Trophoblast cell (in vitro differentiated cells and primary cell): Measurements from ENCODE around the gene VSIG10L2. TPM values are rescaled to one million over a fixed set of nuclear protein-coding genes. Genes with fewer than 3 reads are reported as not detected.

Experiments used
- DNase-seq, 2 donors: peaks; one replicate each; pipeline ENCODE4 v3.0.0-alpha.2; 2016
- H2AFZ ChIP-seq: 2 replicates; pipeline ENCODE4 v1.6.1; 2013; ENCODE audit warnings: low read length, moderate library complexity, mild to moderate bottlenecking; ENCODE audit not compliant: insufficient read depth, poor library complexity
- H2AK5ac ChIP-seq: 2 replicates; pipeline ENCODE4 v1.6.1; 2013; ENCODE audit warnings: mild to moderate bottlenecking, low read length
- H2BK120ac ChIP-seq: 2 replicates; pipeline ENCODE4 v1.6.1; 2013; ENCODE audit warnings: low read length, mild to moderate bottlenecking, moderate library complexity; ENCODE audit not compliant: insufficient read depth, poor library complexity
- H2BK12ac ChIP-seq: 2 replicates; pipeline ENCODE4 v1.6.1; 2013; ENCODE audit warnings: mild to moderate bottlenecking, low read length, moderate library complexity
- H2BK5ac ChIP-seq: 2 replicates; pipeline ENCODE4 v1.6.1; 2013; ENCODE audit warnings: low read length, low read depth, moderate library complexity, mild to moderate bottlenecking; ENCODE audit not compliant: poor library complexity
- H3K14ac ChIP-seq: 2 replicates; pipeline ENCODE4 v1.6.1; 2013; ENCODE audit warnings: mild to moderate bottlenecking, low read length
- H3K18ac ChIP-seq: 2 replicates; pipeline ENCODE4 v1.6.1; 2013; ENCODE audit warnings: mild to moderate bottlenecking, low read length
- H3K23ac ChIP-seq: 2 replicates; pipeline ENCODE4 v1.6.1; 2013; ENCODE audit warnings: low read length
- H3K27ac ChIP-seq: 2 replicates; pipeline ENCODE4 v1.5.1; 2013; ENCODE audit warnings: low read depth, mild to moderate bottlenecking, inconsistent platforms, low read length, moderate library complexity
- H3K27me3 ChIP-seq: 2 replicates; pipeline ENCODE4 v1.6.1; 2013; ENCODE audit warnings: inconsistent platforms, mild to moderate bottlenecking, low read length, moderate library complexity; ENCODE audit not compliant: insufficient read depth
- H3K36me3 ChIP-seq, 2 experiments: 1 replicate in 1 of 2; 2 replicates in 1 of 2; pipeline ENCODE4 v1.6.1; 2013; ENCODE audit warnings: low read length in 2 of 2, mild to moderate bottlenecking in 2 of 2, moderate library complexity in 1 of 2; ENCODE audit not compliant: insufficient read depth in 2 of 2, control insufficient read depth in 1 of 2
- H3K4ac ChIP-seq: 2 replicates; pipeline ENCODE4 v1.6.1; 2013; ENCODE audit warnings: low read depth, mild to moderate bottlenecking, low read length, moderate library complexity
- H3K4me1 ChIP-seq, 2 experiments: 1 replicate in 1 of 2; 2 replicates in 1 of 2; pipeline ENCODE4 v1.6.1; 2013; ENCODE audit warnings: low read length in 2 of 2, mild to moderate bottlenecking in 2 of 2, moderate library complexity in 1 of 2; ENCODE audit not compliant: insufficient read depth in 2 of 2, control insufficient read depth in 1 of 2
- H3K4me2 ChIP-seq: 2 replicates; pipeline ENCODE4 v1.6.1; 2013; ENCODE audit warnings: inconsistent platforms, mild to moderate bottlenecking, low read length, moderate library complexity
- H3K4me3 ChIP-seq: 2 replicates; pipeline ENCODE4 v1.5.1; 2013; ENCODE audit warnings: mild to moderate bottlenecking, low read depth, low read length, inconsistent platforms
- H3K79me1 ChIP-seq: one replicate; pipeline ENCODE4 v1.6.1; 2013; ENCODE audit warnings: low read length
- H3K79me2 ChIP-seq: 2 replicates; pipeline ENCODE4 v1.6.1; 2013; ENCODE audit warnings: low read length, mild to moderate bottlenecking; ENCODE audit not compliant: control insufficient read depth, insufficient read depth, poor library complexity
- H3K9ac ChIP-seq: 2 replicates; pipeline ENCODE4 v1.6.1; 2013; ENCODE audit warnings: mild to moderate bottlenecking, low read length
- H3K9me3 ChIP-seq: 2 replicates; pipeline ENCODE4 v1.6.1; 2013; ENCODE audit warnings: low read depth, mild to moderate bottlenecking, control low read depth, inconsistent platforms, low read length; ENCODE audit not compliant: insufficient read depth
- H4K12ac ChIP-seq: 2 replicates; pipeline ENCODE4 v1.6.1; 2013; ENCODE audit warnings: low read depth, mild to moderate bottlenecking, low read length, moderate library complexity
- H4K8ac ChIP-seq: 2 replicates; pipeline ENCODE4 v1.6.1; 2013; ENCODE audit warnings: low read depth, mild to moderate bottlenecking, low read length, moderate library complexity
- H4K91ac ChIP-seq: one replicate; pipeline ENCODE4 v1.6.1; 2013; ENCODE audit warnings: low read depth, mild to moderate bottlenecking, low read length, moderate library complexity
- WGBS: extraction: QIAGEN DNeasy Blood & Tissue Kit; methylation state at CpG from one replicate; pipeline ENCODE4 v1.1.7; 2013; ENCODE audit warnings: missing lambda C conversion rate; ENCODE audit not compliant: insufficient read length, insufficient coverage; ENCODE audit errors: extremely low coverage; 5-methylcytosine and 5-hydroxymethylcytosine counted together
- polyA plus RNA-seq: library from polyadenylated mRNA; stranded (reverse); fragments of 200-250 nt; gene quantifications from 2 replicates; pipeline ENCODE4 v1.2.3, GENCODE V29; 2013

Gene VSIG10L2
- not detected in 2 replicates for polyA plus RNA-seq

- Histone ChIP-seq H3K4ac (no peak within 1 kb of the TSS), H3K9ac (no peak within 1 kb of the TSS), H3K23ac (no peak within 1 kb of the TSS), H3K4me2 (no peak within 1 kb of the TSS), H3K27ac (no peak within 1 kb of the TSS), H2AK5ac (no peak within 1 kb of the TSS), H2BK120ac (no peak within 1 kb of the TSS), H3K4me1 (peaks cover 7 to 12% of the 10 kb centered on the region in 2 experiments), H3K79me2 (no peaks in the 10 kb centered on the region), H4K8ac (no peak within 1 kb of the TSS), H2AFZ (no peak within 1 kb of the TSS), H3K36me3 (peaks cover 6 to 9% of the 10 kb centered on the region in 2 experiments), H3K27me3 (no peaks in the 10 kb centered on the region), H4K91ac (no peak within 1 kb of the TSS), H4K12ac (no peak within 1 kb of the TSS), H3K18ac (no peak within 1 kb of the TSS), H2BK5ac (no peak within 1 kb of the TSS), H3K4me3 (no peak within 1 kb of the TSS), H3K9me3 (peaks cover 2% of the 10 kb centered on the region), H3K14ac (no peak within 1 kb of the TSS), H2BK12ac (no peak within 1 kb of the TSS), H3K79me1 (peaks cover 3% of the 10 kb centered on the region)
- no CpG with 5 or more reads among the region's 8 CpGs for WGBS
- DNase-seq: no peak
These were observed at the start of gene VSIG10L2 for GRCh38 chr11:125945797-125946520. Gene VSIG10L2 (plus strand): TSS chr11:125946044. CDS start chr11:125946056, 12 bp downstream.

GRCh38 chr11:125901872-125902271 is 44.0 kb upstream of the VSIG10L2 start:
- peak overlapping the region; percentile 26 for H3K4me2 ChIP-seq
- no peak overlapping the region for H2AFZ ChIP-seq
- no peak overlapping the region for H2BK12ac ChIP-seq
- WGBS: no CpG with 5 or more reads among the region's 6 CpGs
- peaks cover 13% of the 10 kb centered on the region for H3K27me3 ChIP-seq
- H3K79me1 ChIP-seq: no peaks in the 10 kb centered on the region
- H4K8ac ChIP-seq: peak overlapping the region; percentile 41
- H2BK120ac ChIP-seq: no peak overlapping the region
- peak overlapping the region; percentile 64 for H3K9ac ChIP-seq
- H3K79me2 ChIP-seq: no peaks in the 10 kb centered on the region
- H4K12ac ChIP-seq: no peak overlapping the region
- H3K9me3 ChIP-seq: peaks cover 6% of the 10 kb centered on the region
- no peak overlapping the region for H3K14ac ChIP-seq
- H2AK5ac ChIP-seq: no peak overlapping the region
- peaks cover 3 to 7% of the 10 kb centered on the region in 2 experiments for H3K36me3 ChIP-seq
- no peak overlapping the region for H3K27ac ChIP-seq
- H4K91ac ChIP-seq: no peak overlapping the region
- H3K4ac ChIP-seq: no peak overlapping the region
- no peak overlapping the region for H3K23ac ChIP-seq
- no peak overlapping the region for H2BK5ac ChIP-seq
- H3K4me1 ChIP-seq: peaks cover 8% of the 10 kb centered on the region in 2 experiments
- no peak overlapping the region for H3K18ac ChIP-seq
- no peak overlapping the region for H3K4me3 ChIP-seq
- DNase-seq: no peak

DNA sequence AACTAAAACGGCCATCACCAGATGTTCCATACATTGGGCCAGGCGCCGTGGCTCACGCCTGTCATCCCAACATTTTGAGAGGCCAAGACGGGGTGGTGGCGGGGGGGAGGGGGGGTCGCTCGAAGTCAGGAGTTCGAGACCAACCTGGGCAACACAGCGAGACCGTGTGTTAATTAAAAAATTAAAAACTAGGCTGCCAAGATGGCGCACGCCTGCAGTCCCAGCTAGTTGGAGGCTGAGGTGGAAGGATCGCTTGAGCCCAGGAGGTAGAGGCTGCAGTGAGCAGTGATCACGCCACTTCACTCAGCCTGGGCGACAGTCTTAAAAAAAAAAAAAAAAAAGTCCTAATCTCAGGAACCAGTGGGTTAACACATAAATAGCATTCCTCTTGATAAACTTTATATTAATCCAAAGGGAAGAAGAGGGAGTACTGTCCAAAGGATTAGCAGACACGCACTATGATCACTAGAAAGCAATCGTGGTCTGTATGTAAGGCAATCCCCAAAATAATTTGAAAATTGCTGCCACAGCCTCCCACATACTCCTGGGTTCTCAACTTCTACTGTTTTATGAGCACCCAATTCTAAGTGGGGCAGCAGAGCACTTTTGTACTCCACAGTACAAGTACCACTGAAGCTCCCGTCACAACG is 43.4 kb upstream of the VSIG10L2 start:
- Histone ChIP-seq H3K4ac (no peak overlapping the region), H3K79me1 (no peaks in the 10 kb centered on the region), H3K9me3 (peaks cover 6% of the 10 kb centered on the region), H4K91ac (no peak overlapping the region), H3K9ac (peak overlapping the region; percentile 84), H2BK12ac (no peak overlapping the region), H4K8ac (peak overlapping the region; percentile 59), H3K27ac (no peak overlapping the region), H3K4me2 (peak overlapping the region; percentile 84), H3K4me1 (peaks cover 8% of the 10 kb centered on the region in 2 experiments), H2BK5ac (no peak overlapping the region), H3K18ac (no peak overlapping the region), H3K4me3 (peak overlapping the region; percentile 67), H3K27me3 (peaks cover 13% of the 10 kb centered on the region), H3K23ac (no peak overlapping the region), H2BK120ac (no peak overlapping the region), H3K14ac (no peak overlapping the region), H2AK5ac (no peak overlapping the region), H4K12ac (no peak overlapping the region), H3K79me2 (no peaks in the 10 kb centered on the region), H3K36me3 (peaks cover 3 to 7% of the 10 kb centered on the region in 2 experiments), H2AFZ (peak overlapping the region; percentile 66)
- peak in 1 of 2 donors; percentile 21 for DNase-seq
- no CpG with 5 or more reads among the region's 20 CpGs for WGBS

- Histone ChIP-seq H3K4me1 (peaks cover 8% of the 10 kb centered on the region in 2 experiments), H3K18ac (no peak within 1 kb of the TSS), H3K27ac (no peak within 1 kb of the TSS), H3K36me3 (peaks cover 3 to 7% of the 10 kb centered on the region in 2 experiments), H3K79me1 (no peaks in the 10 kb centered on the region), H3K14ac (no peak within 1 kb of the TSS), H3K27me3 (peaks cover 13% of the 10 kb centered on the region), H3K23ac (no peak within 1 kb of the TSS), H4K8ac (peak within 1 kb of the TSS; percentile 59), H2AFZ (peak within 1 kb of the TSS; percentile 66), H3K9ac (peak within 1 kb of the TSS; percentile 84), H4K12ac (no peak within 1 kb of the TSS), H4K91ac (no peak within 1 kb of the TSS), H3K4ac (no peak within 1 kb of the TSS), H2AK5ac (no peak within 1 kb of the TSS), H2BK5ac (no peak within 1 kb of the TSS), H3K4me2 (peak within 1 kb of the TSS; percentile 84), H3K4me3 (peak within 1 kb of the TSS; percentile 67), H2BK12ac (no peak within 1 kb of the TSS), H3K9me3 (peaks cover 6% of the 10 kb centered on the region), H3K79me2 (no peaks in the 10 kb centered on the region), H2BK120ac (no peak within 1 kb of the TSS)
- peak; percentile 79 to 92 for DNase-seq
- no CpG with 5 or more reads among the region's 31 CpGs for WGBS
These were observed 42.7 kb upstream of the VSIG10L2 start, which contains the start of gene PUS3 for GRCh38 chr11:125902927-125903710. Gene PUS3 (minus strand): TSS chr11:125903206. CDS start chr11:125896284, 6,922 bp downstream.
